Esophagus squamous epithelium (tissue), 5 donors: ENCODE data around the gene SHISA5. TPM values are rescaled to one million over a fixed set of nuclear protein-coding genes. Genes with fewer than 3 reads are reported as not detected.

ENCODE experiments used
- DNase-seq: peaks from one replicate; lab custom pipeline; 2025; lab: John Stamatoyannopoulos, UW
- H3K27ac ChIP-seq, 4 donors: fragments of 200-600 bp; sonication (generic); one replicate each; pipeline ENCODE4 v1.5.1; 2016 to 2019; ENCODE audit warnings: mild to moderate bottlenecking in 1 of 4
- H3K27me3 ChIP-seq, 4 donors: fragments of 200-600 bp; sonication (generic); 1 replicate in 3 of 4; 2 replicates in 1 of 4; pipeline versions ENCODE4 v1.5.1 to v1.6.0; 2017 to 2021; ENCODE audit warnings: antibody characterized with exemption in 1 of 4
- H3K36me3 ChIP-seq, 3 donors: fragments of 200-600 bp; sonication (generic); one replicate each; pipeline ENCODE4 v1.5.1; 2016 to 2019
- H3K4me1 ChIP-seq, 3 donors: fragments of 200-600 bp; sonication (generic); one replicate each; pipeline ENCODE4 v1.5.1; 2017 to 2019
- H3K4me3 ChIP-seq, 4 donors: fragments of 200-600 bp; sonication (generic); 1 replicate in 3 of 4; 2 replicates in 1 of 4; pipeline ENCODE4 v1.5.1; 2016 to 2019; ENCODE audit warnings: mild to moderate bottlenecking in 2 of 4, moderate library complexity in 1 of 4
- H3K9me3 ChIP-seq, 3 donors: fragments of 200-600 bp; sonication (generic); one replicate each; pipeline ENCODE4 v1.5.1; 2016 to 2019
- POLR2A ChIP-seq, 4 donors: fragments of 450-650 bp; IDR thresholded peaks; one replicate each; pipeline ENCODE4 v1.6.1; 2017; ENCODE audit warnings: antibody characterized with exemption in 4 of 4, mild to moderate bottlenecking in 4 of 4, moderate library complexity in 3 of 4
- WGBS, 2 donors: methylation state at CpG; one replicate each; pipeline ENCODE4 v1.1.5; 2018; 5-methylcytosine and 5-hydroxymethylcytosine counted together
- intact Hi-C: fragments of 100-400 bp; cut with DNase I; formaldehyde crosslinking; loops from one replicate; pipeline ENCODE4 v1.15.0; 2022
- total RNA-seq, 4 donors: library from RNA; depleted of rRNA; stranded (reverse); fragments of >200 nt; gene quantifications; one replicate each; pipeline ENCODE4 v1.1.0, GENCODE V29; 2016
- TF ChIP-seq, protein P1 (sequence below), 6 experiments: fragments of 450-650 bp in 4 of 6; fragments of 200-600 bp in 2 of 6; sonication (generic) in 2 of 6; IDR thresholded peaks; one replicate each; pipeline ENCODE4 v1.5.1; 2016 to 2019; ENCODE audit warnings: antibody characterized with exemption in 6 of 6, mild to moderate bottlenecking in 4 of 6, moderate library complexity in 4 of 6
- donor health status: DM: yes; HTN: yes; CAD: no.

Gene SHISA5
- total RNA-seq, 4 donors from 2014 or later: 71.8 to 138 (median 115) TPM

DNA sequence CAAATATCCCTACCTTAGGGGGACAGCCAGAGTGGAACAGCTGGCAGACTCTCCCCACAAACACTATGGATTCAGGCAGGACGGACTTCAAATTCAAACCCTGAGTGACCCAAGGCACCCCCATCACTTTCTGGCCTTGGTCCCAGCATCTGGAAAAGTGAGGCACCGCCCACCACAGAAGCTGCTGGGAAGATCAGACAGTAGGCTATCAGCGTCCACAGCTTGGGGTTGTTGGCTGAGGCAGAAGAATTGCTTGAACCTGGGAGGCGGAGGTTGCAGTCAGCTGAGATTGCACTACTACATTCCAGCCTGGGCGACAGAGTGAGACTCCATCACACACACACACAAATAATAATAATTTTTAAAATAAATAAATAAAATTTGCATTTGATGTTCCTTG is 44.2 kb upstream of the SHISA5 start:
- intact Hi-C loops: no loop called here
- TF ChIP-seq, protein P1, sequence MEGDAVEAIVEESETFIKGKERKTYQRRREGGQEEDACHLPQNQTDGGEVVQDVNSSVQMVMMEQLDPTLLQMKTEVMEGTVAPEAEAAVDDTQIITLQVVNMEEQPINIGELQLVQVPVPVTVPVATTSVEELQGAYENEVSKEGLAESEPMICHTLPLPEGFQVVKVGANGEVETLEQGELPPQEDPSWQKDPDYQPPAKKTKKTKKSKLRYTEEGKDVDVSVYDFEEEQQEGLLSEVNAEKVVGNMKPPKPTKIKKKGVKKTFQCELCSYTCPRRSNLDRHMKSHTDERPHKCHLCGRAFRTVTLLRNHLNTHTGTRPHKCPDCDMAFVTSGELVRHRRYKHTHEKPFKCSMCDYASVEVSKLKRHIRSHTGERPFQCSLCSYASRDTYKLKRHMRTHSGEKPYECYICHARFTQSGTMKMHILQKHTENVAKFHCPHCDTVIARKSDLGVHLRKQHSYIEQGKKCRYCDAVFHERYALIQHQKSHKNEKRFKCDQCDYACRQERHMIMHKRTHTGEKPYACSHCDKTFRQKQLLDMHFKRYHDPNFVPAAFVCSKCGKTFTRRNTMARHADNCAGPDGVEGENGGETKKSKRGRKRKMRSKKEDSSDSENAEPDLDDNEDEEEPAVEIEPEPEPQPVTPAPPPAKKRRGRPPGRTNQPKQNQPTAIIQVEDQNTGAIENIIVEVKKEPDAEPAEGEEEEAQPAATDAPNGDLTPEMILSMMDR (IDR thresholded peaks at IDR 0.05): no peak
- TF ChIP-seq POLR2A (IDR thresholded peaks at IDR 0.05): no peak

DNA sequence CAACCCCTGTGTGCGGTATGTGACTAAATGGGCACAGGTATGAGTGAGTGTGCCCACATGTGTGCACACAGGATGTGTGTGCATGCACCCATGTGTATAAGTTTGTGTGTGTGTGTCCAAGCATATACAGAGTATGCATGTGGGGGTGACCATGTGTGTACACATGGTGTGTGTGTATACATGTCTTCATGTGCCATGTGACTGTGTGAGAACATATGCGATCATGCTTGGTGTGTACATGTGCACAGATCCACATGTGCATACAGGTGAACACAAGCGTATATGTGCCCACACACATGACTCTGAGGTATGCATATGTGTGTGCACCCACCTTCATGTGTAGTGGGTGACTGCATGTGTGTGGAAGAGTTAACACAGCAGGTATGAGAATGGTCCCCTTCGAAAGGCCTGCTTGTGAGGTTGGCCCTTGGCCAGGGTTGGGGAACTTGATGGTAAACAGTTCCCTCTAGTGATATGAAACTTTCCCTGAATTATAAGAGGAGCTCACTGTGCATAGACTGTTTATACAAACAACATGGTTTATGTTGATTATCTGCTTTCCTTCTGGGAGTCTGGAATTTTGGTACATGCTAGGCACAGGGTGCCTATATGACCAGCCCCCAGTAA is 42.3 kb upstream of the SHISA5 start:
- TF ChIP-seq, protein P1 (IDR thresholded peaks at IDR 0.05): peak in 1 of 6 experiments; percentile 21
- no peak for TF ChIP-seq POLR2A (IDR thresholded peaks at IDR 0.05)
- H3K9me3 ChIP-seq: no peaks in the 10 kb centered on the region
- no peak for DNase-seq
- peaks cover 0 to 53% (median 6%) of the 10 kb centered on the region in 3 donors for H3K36me3 ChIP-seq
- no peaks in the 10 kb centered on the region for H3K27me3 ChIP-seq
- H3K4me1 ChIP-seq: peaks cover 0 to 15% (median 9%) of the 10 kb centered on the region in 3 donors
- intact Hi-C loops: no loop called here
- no peak overlapping the region for H3K4me3 ChIP-seq
- WGBS, 2 donors: 46 to 73% methylated on average over 3 to 4 of the region's 4 CpGs
- H3K27ac ChIP-seq: no peak overlapping the region

More for the DNA sequence above, 44.2 kb upstream of the SHISA5 start:
- WGBS, 2 donors: 75 to 82% methylated on average over 2 to 3 of the region's 5 CpGs
- H3K36me3 ChIP-seq: peaks cover 0 to 41% (median 6%) of the 10 kb centered on the region in 3 donors
- no peak for DNase-seq
- no peak overlapping the region for H3K27ac ChIP-seq
- no peaks in the 10 kb centered on the region for H3K9me3 ChIP-seq
- H3K27me3 ChIP-seq: no peaks in the 10 kb centered on the region
- H3K4me3 ChIP-seq: no peak overlapping the region
- peaks cover 0 to 15% (median 9%) of the 10 kb centered on the region in 3 donors for H3K4me1 ChIP-seq

DNA sequence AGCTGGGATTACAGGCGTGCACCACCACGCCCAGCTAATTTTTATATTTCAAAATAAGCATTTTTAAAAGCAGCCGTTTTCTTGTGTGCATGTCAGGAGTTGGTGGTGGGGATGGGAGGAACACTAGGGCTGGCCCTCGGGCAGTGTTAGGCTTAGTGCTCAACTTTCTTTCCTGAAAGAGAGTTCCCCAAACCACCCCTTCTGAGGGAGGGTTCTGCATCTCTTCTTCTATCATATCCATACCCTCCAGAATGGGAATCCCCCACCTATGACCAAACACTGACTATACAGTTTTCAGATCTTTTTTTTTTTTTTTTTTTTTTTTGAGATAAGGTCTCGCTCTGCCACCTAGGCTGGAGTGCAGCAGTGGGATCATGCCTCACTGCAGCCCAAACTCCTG is 40.2 kb upstream of the SHISA5 start:
- no peak for DNase-seq

DNA sequence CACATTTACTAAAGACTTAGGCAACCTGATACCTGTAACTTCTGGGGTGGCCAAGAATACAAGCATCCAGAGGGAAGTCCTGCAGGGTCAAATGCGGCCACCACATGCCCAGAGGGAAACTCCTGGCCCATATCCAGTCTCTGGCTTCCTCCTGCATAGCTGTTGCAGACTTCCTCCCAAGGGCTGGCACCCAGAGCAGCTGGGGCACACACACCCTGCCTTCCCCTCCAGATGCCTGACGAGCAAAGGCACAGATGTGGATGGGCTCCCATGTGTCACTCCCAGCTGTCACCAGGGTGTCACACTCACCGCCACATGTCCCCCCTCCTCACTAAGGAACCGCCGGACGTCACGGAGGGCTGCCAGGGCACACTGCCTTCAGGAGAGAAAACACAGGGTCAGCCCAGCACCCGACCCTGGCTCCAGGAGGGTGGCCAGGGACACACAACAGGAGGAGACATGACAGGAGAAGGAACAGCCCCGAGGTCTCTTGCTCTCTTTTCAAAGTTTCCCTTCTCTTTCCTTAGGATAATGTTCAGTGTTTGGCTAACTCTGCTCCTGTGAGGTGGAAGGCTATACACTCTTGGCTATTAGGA is 39.4 kb upstream of the SHISA5 start:
- peaks cover 6 to 63% (median 6%) of the 10 kb centered on the region in 3 donors for H3K36me3 ChIP-seq
- 46 to 74% methylated on average over 2 to 4 of the region's 9 CpGs for WGBS, 2 donors
- H3K27ac ChIP-seq: peak overlapping the region in 1 of 4 donors; percentile 17
- no peaks in the 10 kb centered on the region for H3K9me3 ChIP-seq
- DNase-seq: no peak
- no peak for TF ChIP-seq POLR2A (IDR thresholded peaks at IDR 0.05)
- TF ChIP-seq, protein P1 (IDR thresholded peaks at IDR 0.05): no peak
- no peak overlapping the region for H3K4me3 ChIP-seq
- intact Hi-C loops: no loop called here
- no peaks in the 10 kb centered on the region for H3K27me3 ChIP-seq
- H3K4me1 ChIP-seq: peaks cover 0 to 9% (median under 1%) of the 10 kb centered on the region in 3 donors

More for the DNA sequence above, 40.2 kb upstream of the SHISA5 start:
- 72 to 77% methylated on average over 5 of the region's 5 CpGs for WGBS, 2 donors
- Histone ChIP-seq H3K4me1 (peaks cover 0 to 15% (median 8%) of the 10 kb centered on the region in 3 donors), H3K36me3 (peaks cover 0 to 57% (median 6%) of the 10 kb centered on the region in 3 donors), H3K27me3 (no peaks in the 10 kb centered on the region), H3K27ac (no peak overlapping the region), H3K9me3 (no peaks in the 10 kb centered on the region), H3K4me3 (no peak overlapping the region)
- TF ChIP-seq, protein P1 (IDR thresholded peaks at IDR 0.05): no peak
- no peak for TF ChIP-seq POLR2A (IDR thresholded peaks at IDR 0.05)
- intact Hi-C loops: no loop called here

DNA sequence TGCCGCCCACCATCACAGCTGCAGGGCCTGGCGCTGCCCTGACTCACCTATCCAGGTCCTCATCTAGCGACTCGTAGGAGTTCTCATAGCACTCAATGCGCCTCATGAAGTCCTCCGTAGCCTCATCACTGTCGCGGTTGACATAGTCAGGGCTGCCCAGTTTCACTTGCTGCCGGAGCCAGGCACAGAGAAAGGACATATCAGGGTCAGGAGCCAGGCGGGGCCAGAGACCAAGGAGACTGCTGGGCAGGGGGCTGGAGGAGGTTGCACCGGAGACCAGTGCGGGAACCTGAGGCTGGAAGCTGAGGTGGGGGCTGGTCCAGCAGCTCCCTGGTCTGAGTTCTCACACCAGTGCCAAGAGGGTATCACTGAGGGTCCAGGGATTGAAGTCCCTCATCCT is 34.5 kb upstream of the SHISA5 start:
- Histone ChIP-seq H3K9me3 (no peaks in the 10 kb centered on the region), H3K36me3 (peaks cover 0 to 83% (median 10%) of the 10 kb centered on the region in 3 donors), H3K4me1 (peaks cover 2 to 19% (median 7%) of the 10 kb centered on the region in 3 donors), H3K27ac (no peak overlapping the region), H3K27me3 (no peaks in the 10 kb centered on the region), H3K4me3 (no peak overlapping the region)
- DNase-seq: no peak
- intact Hi-C loops: no loop called here
- WGBS, 2 donors: 95% methylated on average over 4 of the region's 12 CpGs; no CpG with 5 or more reads in 1 of the 2 donors
- TF ChIP-seq, protein P1 (IDR thresholded peaks at IDR 0.05): no peak
- no peak for TF ChIP-seq POLR2A (IDR thresholded peaks at IDR 0.05)
